Neural crest cell (in vitro differentiated cells): Measurements from ENCODE around the gene MDN1. TPM values are rescaled to one million over a fixed set of nuclear protein-coding genes. Genes with fewer than 3 reads are reported as not detected.

Experiments
- DNase-seq: peaks from one replicate; pipeline ENCODE4 v3.0.0; 2021; ENCODE audit warnings: low read depth, mixed read lengths, low spot score
- H3K27ac Mint-ChIP-seq: one replicate; pipeline ENCODE4 v1.8.0; 2021; ENCODE audit warnings: mild to moderate bottlenecking, mixed read lengths; ENCODE audit not compliant: unreplicated experiment
- H3K27me3 Mint-ChIP-seq: 2 replicates; pipeline ENCODE4 v1.8.0; 2021; ENCODE audit warnings: low read depth, mild to moderate bottlenecking, mixed read lengths
- H3K36me3 Mint-ChIP-seq: 2 replicates; pipeline ENCODE4 v1.8.0; 2021; ENCODE audit warnings: low read depth, mild to moderate bottlenecking, mixed read lengths
- H3K4me1 Mint-ChIP-seq: 2 replicates; pipeline ENCODE4 v1.8.0; 2021; ENCODE audit warnings: mixed read lengths
- H3K4me3 Mint-ChIP-seq: one replicate; pipeline ENCODE4 v1.8.0; 2021; ENCODE audit warnings: mild to moderate bottlenecking, mixed read lengths
- H3K9me3 Mint-ChIP-seq: 2 replicates; pipeline ENCODE4 v1.8.0; 2021; ENCODE audit warnings: mixed read lengths
- total RNA-seq: library from RNA; stranded (reverse); gene quantifications from 2 replicates; pipeline ENCODE4 v1.2.1, GENCODE V29; 2021
- TF ChIP-seq, protein P1 (sequence below): fragments of 200-600 bp; sonication (generic); conservative IDR thresholded peaks from 2 replicates; pipeline ENCODE4 v1.5.0; 2021; ENCODE audit warnings: antibody characterized with exemption, mild to moderate bottlenecking

The MDN1 gene
- total RNA-seq, 1 donor from 2014 or later = 49.0 TPM

DNA sequence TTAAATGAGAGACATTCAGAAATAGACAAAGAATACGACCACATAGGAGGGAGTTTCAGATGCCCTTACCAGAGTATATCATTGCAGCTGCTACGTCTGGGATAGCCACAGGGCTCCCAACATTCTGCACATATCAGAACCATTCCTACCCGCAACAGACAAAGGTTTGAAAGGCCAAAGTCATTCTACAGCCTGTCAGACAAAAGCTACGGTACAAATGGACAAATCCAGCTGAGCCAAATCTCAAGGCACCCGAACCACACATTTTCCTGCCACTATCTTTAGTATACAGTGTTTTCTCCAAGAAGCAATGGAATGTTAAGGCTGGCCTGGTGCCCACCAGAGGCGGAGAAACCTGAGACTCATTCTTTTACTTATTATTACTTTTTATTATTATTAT, 150.6 kb downstream of the MDN1 start:
- Mint-ChIP-seq H3K36me3 (peaks cover 7% of the 10 kb centered on the region), H3K27ac (no peak overlapping the region), H3K4me1 (no peaks in the 10 kb centered on the region), H3K27me3 (no peaks in the 10 kb centered on the region), H3K9me3 (no peaks in the 10 kb centered on the region), H3K4me3 (no peak overlapping the region)
- no peak for DNase-seq
- TF ChIP-seq, protein P1, sequence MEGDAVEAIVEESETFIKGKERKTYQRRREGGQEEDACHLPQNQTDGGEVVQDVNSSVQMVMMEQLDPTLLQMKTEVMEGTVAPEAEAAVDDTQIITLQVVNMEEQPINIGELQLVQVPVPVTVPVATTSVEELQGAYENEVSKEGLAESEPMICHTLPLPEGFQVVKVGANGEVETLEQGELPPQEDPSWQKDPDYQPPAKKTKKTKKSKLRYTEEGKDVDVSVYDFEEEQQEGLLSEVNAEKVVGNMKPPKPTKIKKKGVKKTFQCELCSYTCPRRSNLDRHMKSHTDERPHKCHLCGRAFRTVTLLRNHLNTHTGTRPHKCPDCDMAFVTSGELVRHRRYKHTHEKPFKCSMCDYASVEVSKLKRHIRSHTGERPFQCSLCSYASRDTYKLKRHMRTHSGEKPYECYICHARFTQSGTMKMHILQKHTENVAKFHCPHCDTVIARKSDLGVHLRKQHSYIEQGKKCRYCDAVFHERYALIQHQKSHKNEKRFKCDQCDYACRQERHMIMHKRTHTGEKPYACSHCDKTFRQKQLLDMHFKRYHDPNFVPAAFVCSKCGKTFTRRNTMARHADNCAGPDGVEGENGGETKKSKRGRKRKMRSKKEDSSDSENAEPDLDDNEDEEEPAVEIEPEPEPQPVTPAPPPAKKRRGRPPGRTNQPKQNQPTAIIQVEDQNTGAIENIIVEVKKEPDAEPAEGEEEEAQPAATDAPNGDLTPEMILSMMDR = no peak

DNA sequence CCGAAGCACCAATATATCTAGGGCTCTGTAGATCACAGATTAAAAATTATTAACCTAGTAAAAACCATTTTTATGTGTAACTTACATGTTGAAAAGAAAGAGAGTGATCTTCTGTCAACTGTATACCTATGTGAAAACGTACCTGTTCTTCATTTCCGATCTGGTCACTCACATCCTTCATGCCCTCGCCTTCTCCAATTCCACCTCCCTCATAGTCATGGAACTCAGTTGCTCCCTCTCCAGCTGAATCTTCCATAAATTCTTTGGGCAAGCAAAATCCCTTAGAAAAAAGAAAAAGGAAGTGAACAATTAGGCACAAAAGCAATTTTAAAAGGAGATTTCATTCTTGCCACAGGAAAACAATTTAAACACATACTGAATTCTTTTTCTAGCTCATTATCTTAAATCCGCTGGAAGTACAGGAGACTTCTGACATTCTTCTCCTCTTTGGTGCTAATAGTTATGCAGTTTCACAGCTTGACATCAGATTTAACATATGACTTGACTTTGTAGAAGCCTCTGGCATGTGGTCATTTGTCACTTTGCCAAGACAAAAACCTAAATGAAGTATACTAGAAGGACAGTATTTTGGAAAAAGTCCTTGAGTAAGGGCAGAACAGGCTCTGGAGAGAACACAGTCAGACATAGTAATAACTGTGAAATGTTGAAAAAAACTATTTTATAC, 151.6 kb downstream of the MDN1 start:
- no peak overlapping the region for H3K27ac Mint-ChIP-seq
- TF ChIP-seq, protein P1 = no peak
- no peaks in the 10 kb centered on the region for H3K9me3 Mint-ChIP-seq
- H3K4me3 Mint-ChIP-seq = no peak overlapping the region
- no peaks in the 10 kb centered on the region for H3K27me3 Mint-ChIP-seq
- peaks cover 5% of the 10 kb centered on the region for H3K36me3 Mint-ChIP-seq
- no peaks in the 10 kb centered on the region for H3K4me1 Mint-ChIP-seq
- no peak for DNase-seq

DNA sequence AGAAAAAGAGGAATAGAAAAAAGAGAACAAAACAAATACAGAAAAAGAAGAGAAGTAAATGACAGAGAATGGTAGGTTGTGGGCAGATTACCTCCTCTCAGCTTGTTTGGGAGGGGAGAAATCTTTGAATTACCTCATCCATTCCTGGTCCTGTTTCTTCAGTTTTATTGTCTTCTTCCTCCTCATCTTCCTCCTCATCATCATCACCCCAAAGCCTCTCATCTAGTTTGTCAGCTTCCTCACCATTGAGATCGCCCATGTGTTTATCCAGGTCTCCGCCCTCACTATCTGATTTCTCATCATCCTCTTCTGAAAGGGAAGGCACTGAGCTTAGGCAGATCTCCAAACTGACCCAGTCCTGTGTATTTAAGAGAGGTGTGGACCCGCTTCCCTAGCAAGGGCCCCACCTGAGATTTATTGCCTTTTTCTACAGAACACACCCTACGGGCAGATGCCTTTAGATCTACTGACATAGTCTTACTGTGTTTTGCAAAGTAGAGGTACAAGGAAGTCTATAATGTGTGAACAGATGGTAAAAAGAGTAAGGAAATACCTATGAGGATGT, 156.9 kb downstream of the MDN1 start:
- TF ChIP-seq, protein P1 = no peak
- Mint-ChIP-seq H3K27ac (no peak overlapping the region), H3K27me3 (no peaks in the 10 kb centered on the region), H3K4me1 (no peaks in the 10 kb centered on the region), H3K4me3 (no peak overlapping the region), H3K36me3 (peaks cover 18% of the 10 kb centered on the region), H3K9me3 (no peaks in the 10 kb centered on the region)
- DNase-seq = no peak

DNA sequence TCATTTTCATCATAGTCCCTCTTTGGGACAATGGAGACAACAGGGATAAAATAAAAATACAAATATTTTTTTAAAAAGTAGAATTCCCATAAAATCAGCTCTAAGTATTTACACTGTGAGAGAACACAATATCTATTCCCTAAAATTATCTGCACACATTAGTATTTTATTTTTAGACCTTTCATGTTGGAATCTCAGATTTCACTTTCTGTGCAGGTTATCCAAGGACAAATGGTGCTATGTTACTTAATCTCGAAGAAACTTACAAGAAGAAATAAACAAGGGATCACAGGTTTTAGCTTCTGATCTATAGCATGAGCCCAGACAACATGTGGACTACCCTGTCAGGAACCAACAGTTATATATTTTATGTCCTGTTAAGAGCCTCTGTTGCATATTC, 158.0 kb downstream of the MDN1 start:
- H3K4me3 Mint-ChIP-seq = no peak overlapping the region
- H3K27me3 Mint-ChIP-seq = no peaks in the 10 kb centered on the region
- TF ChIP-seq, protein P1 = no peak
- no peak for DNase-seq
- H3K36me3 Mint-ChIP-seq = peaks cover 22% of the 10 kb centered on the region
- no peak overlapping the region for H3K27ac Mint-ChIP-seq
- H3K4me1 Mint-ChIP-seq = no peaks in the 10 kb centered on the region
- H3K9me3 Mint-ChIP-seq = no peaks in the 10 kb centered on the region

DNA sequence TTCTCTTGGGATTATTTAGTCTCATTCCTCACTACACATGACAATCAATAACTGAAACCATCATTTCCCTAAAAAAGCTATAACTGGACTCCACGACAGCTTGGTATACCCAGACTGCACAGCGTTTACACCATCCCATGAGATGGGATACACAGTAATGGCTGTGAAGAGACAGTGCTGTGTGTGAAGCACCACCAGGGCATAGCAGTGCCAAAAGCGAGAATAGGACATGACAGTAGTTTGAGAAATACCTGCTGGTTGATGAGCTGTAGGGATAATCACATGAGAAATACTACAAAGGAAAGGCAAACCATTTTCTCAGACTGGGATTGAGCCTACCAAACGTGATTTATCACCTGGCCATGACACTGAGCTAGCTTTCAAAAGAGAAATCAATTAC, 158.6 kb downstream of the MDN1 start:
- Mint-ChIP-seq H3K4me3 (no peak overlapping the region), H3K4me1 (no peaks in the 10 kb centered on the region), H3K36me3 (peaks cover 22% of the 10 kb centered on the region), H3K27ac (no peak overlapping the region), H3K27me3 (no peaks in the 10 kb centered on the region), H3K9me3 (no peaks in the 10 kb centered on the region)
- no peak for DNase-seq
- TF ChIP-seq, protein P1 = no peak
